GM12878 (cell line): ENCODE results near the gene TMEM150C. TPM values are rescaled to one million over a fixed set of nuclear protein-coding genes. Genes with fewer than 3 reads are reported as not detected.

Source experiments
- ATAC-seq: fragments of 200-7000 bp; cut with Tn5 transposase; 3 replicates; pipeline ENCODE4 v1.9.1; 2020; ENCODE audit warnings: mild to moderate bottlenecking, moderate library complexity
- BruUV-seq: library from RNA; stranded (reverse); fragments of 400-500 nt; replicated peaks from 2 replicates; lab custom pipeline; 2021; lab: Mats Ljungman, UMichigan
- CTCF ChIA-PET: fragments of 300-600 bp; sonication (Branson Sonifier 250); formaldehyde crosslinking; extraction: SDS; loops from one replicate; lab custom pipeline; 2021; ENCODE audit warnings: inconsistent platforms; lab: Yijun Ruan, JAX
- POLR2A ChIA-PET: fragments of 350-600 bp; formaldehyde crosslinking; extraction: SDS; loops from one replicate; lab custom pipeline; 2021; ENCODE audit warnings: inconsistent platforms; lab: Charles Lee
- RAD21 ChIA-PET: fragments of 300-600 bp; sonication (Branson Sonifier 250); formaldehyde crosslinking; loops from one replicate; lab custom pipeline; 2023; ENCODE audit warnings: antibody characterized with exemption; ENCODE audit not compliant: unreplicated experiment; lab: Charles Lee
- SMC1A ChIA-PET: fragments of 300-600 bp; sonication (Branson Sonifier 250); formaldehyde crosslinking; loops from one replicate; lab custom pipeline; 2023; ENCODE audit not compliant: unreplicated experiment, uncharacterized antibody; lab: Charles Lee
- DNase-seq: peaks from one replicate; pipeline ENCODE4 v3.0.0-alpha.2; 2011; ENCODE audit warnings: low read depth, low spot score
- FAIRE-seq: peaks from 3 replicates; lab custom pipeline; 2011; peaks lifted over from hg19 to GRCh38; lab: Jason Lieb, UNC
- H2AFZ ChIP-seq: 2 replicates; pipeline ENCODE4 v1.6.0; 2011; ENCODE audit warnings: low read depth, low read length, control low read depth; ENCODE audit not compliant: control insufficient read depth
- H3K27ac ChIP-seq: 2 replicates; pipeline ENCODE4 v1.5.1; 2011; ENCODE audit warnings: control low read depth; ENCODE audit not compliant: control insufficient read depth, insufficient read depth
- H3K27me3 ChIP-seq, 2 experiments: replicated peaks in 1 of 2; 2 replicates each; pipeline versions ENCODE4 v1.6.0 to v1.6.1; 2011; ENCODE audit warnings: low read length in 1 of 2; ENCODE audit not compliant: control insufficient read depth in 2 of 2, insufficient read depth in 2 of 2
- H3K36me3 ChIP-seq, 2 experiments: 2 replicates each; pipeline ENCODE4 v1.5.1; 2011; ENCODE audit warnings: low read length in 1 of 2; ENCODE audit not compliant: control insufficient read depth in 2 of 2, insufficient read depth in 2 of 2
- H3K4me1 ChIP-seq: 2 replicates; pipeline ENCODE4 v1.6.1; 2011; ENCODE audit warnings: mild to moderate bottlenecking, low read length, moderate library complexity, mixed read lengths; ENCODE audit not compliant: control insufficient read depth, insufficient read depth
- H3K4me2 ChIP-seq: 2 replicates; pipeline ENCODE4 v1.6.0; 2011; ENCODE audit warnings: control low read depth; ENCODE audit not compliant: control insufficient read depth, insufficient read depth
- H3K4me3 ChIP-seq: fragments of 200-600 bp; sonication (generic); 2 replicates; pipeline ENCODE4 v1.5.1; 2016
- H3K79me2 ChIP-seq: 2 replicates; pipeline ENCODE4 v1.6.0; 2011; ENCODE audit warnings: low read length; ENCODE audit not compliant: control insufficient read depth, insufficient read depth
- H3K9ac ChIP-seq: 2 replicates; pipeline ENCODE4 v1.8.0; 2011; ENCODE audit warnings: low read length, control low read depth, mixed read lengths; ENCODE audit not compliant: control insufficient read depth, insufficient read depth
- H3K9me3 ChIP-seq: replicated peaks from 3 replicates; pipeline ENCODE4 v1.5.1; 2011; ENCODE audit warnings: mild to moderate bottlenecking, low read length; ENCODE audit not compliant: control insufficient read depth, insufficient read depth
- H4K20me1 ChIP-seq: 2 replicates; pipeline ENCODE4 v1.6.0; 2011; ENCODE audit not compliant: control insufficient read depth, insufficient read depth
- DPF2 ChIP-seq: fragments of 450-650 bp; IDR thresholded peaks from 2 replicates; pipeline ENCODE4 v1.6.1; 2017; ENCODE audit warnings: mild to moderate bottlenecking
- E2F4 ChIP-seq: IDR thresholded peaks from 2 replicates; pipeline ENCODE4 v1.6.1; 2012; ENCODE audit warnings: low read depth, low read length, improper control_type of control experiment
- NFYA ChIP-seq: IDR thresholded peaks from 2 replicates; pipeline ENCODE4 v1.6.1; 2011; ENCODE audit warnings: low read depth, mild to moderate bottlenecking, low read length, improper control_type of control experiment, borderline replicate concordance
- NR2F1 ChIP-seq: fragments of 450-650 bp; conservative IDR thresholded peaks from 2 replicates; pipeline ENCODE4 v1.6.1; 2017; ENCODE audit warnings: mild to moderate bottlenecking
- RUNX3 ChIP-seq: IDR thresholded peaks from 2 replicates; pipeline ENCODE4 v1.6.1; 2012; ENCODE audit warnings: low read length, inconsistent platforms
- TCF3 ChIP-seq: IDR thresholded peaks from 2 replicates; pipeline ENCODE4 v1.6.1; 2012; ENCODE audit warnings: low read depth, mild to moderate bottlenecking, low read length, borderline replicate concordance; ENCODE audit not compliant: insufficient read depth
- ZSCAN29 ChIP-seq: fragments of 450-650 bp; IDR thresholded peaks from 2 replicates; pipeline ENCODE4 v1.6.1; 2017; ENCODE audit warnings: mild to moderate bottlenecking, moderate library complexity
- WGBS: methylation state at CpG from one replicate; pipeline ENCODE4 v1.1.6; 2016; ENCODE audit warnings: low lambda C conversion rate; ENCODE audit not compliant: insufficient replicate concordance, insufficient coverage; ENCODE audit errors: missing lambda C conversion rate; 5-methylcytosine and 5-hydroxymethylcytosine counted together
- in situ Hi-C: fragments of 300-500 bp; cut with MboI; formaldehyde crosslinking; loops from 9 replicates; pipeline ENCODE4 v1.14.3; 2018; ENCODE audit warnings: mixed read lengths
- intact Hi-C: fragments of 100-400 bp; cut with micrococcal nuclease; formaldehyde crosslinking; loops from one replicate; pipeline ENCODE4 v1.14.2; 2022; ENCODE audit not compliant: unreplicated experiment
- polyA plus RNA-seq, 11 experiments: library from polyadenylated mRNA; depleted of rRNA in 4 of 11; unstranded in 6 of 11; stranded (reverse) in 5 of 11; fragments of >200 nt; fragmentation: Nextera tagmentation in 4 of 11; fragmentation: Illumina TruSeq in 1 of 11; extraction: Ambion mirVana in 4 of 11; extraction: Trizol in 1 of 11; gene quantifications; 1 replicate in 1 of 11; 2 replicates in 10 of 11; pipeline versions ENCODE4 v1.2.1 to v1.2.3, GENCODE V29; 2011 to 2016; ENCODE audit warnings: inconsistent platforms in 2 of 11, missing spikeins in 2 of 11, low read depth in 1 of 11
- total RNA-seq, 4 experiments: library from RNA; depleted of rRNA in 3 of 4; stranded (reverse); fragments of >200 nt in 3 of 4; fragmentation: Illumina TruSeq in 1 of 4; extraction: Trizol in 1 of 4; gene quantifications; 2 replicates each; pipeline versions ENCODE4 v1.2.1 to v1.2.3, GENCODE V29; 2013 to 2021

TMEM150C gene
- total and polyA plus RNA-seq, 10 of the 15 experiments (the other 5 are each of a cell fraction or from before 2014, with no cell fraction given): 0.04 to 0.78 (median 0.13) TPM; not detected in 2

GRCh38 chr4:82436780-82437179 lies 125.0 kb downstream of the TMEM150C start:
- TF ChIP-seq E2F4: no peak
- TF ChIP-seq RUNX3: no peak
- TF ChIP-seq NR2F1: no peak
- no peak for TF ChIP-seq TCF3
- TF ChIP-seq DPF2: no peak
- TF ChIP-seq NFYA: no peak
- TF ChIP-seq ZSCAN29: no peak
- H3K36me3 ChIP-seq: peaks cover 2 to 5% of the 10 kb centered on the region in 2 experiments; a peak in 3 of 4 replicates
- no peak overlapping the region for H3K4me3 ChIP-seq
- ChIA-PET SMC1A (interaction anchor here (0.5 kb wide), 1 partner anchor 39 kb away, joined by 3 read pairs; no protein-coding TSS in a partner anchor), RAD21 (no interaction called here), POLR2A (interaction anchor here (0.7 to 1.9 kb wide), 4 partner anchors 7 to 20 kb away, joined by 3 to 6 read pairs (median 4); no protein-coding TSS in a partner anchor), CTCF (interaction anchor here (3.1 kb wide), 1 partner anchor 8 kb away, joined by 13 read pairs; no protein-coding TSS in a partner anchor)
- H2AFZ ChIP-seq: no peak overlapping the region
- H3K9ac ChIP-seq: no peak overlapping the region
- no peak overlapping the region for H3K27ac ChIP-seq
- peaks cover 88% of the 10 kb centered on the region for H3K79me2 ChIP-seq
- ATAC-seq (no peak), FAIRE-seq (no peak), DNase-seq (no peak)
- intact Hi-C loops: loop anchor here (10.0 kb wide), 1 partner anchor 578 kb away; the partner anchor contains the start of gene LIN54
- no TSS peak for BruUV-seq
- 96% methylated on average over 4 of the region's 4 CpGs for WGBS
- peak overlapping the region; percentile 13; the same call in 1 of the 2 replicates for H3K4me2 ChIP-seq
- H3K9me3 ChIP-seq: no peaks in the 10 kb centered on the region
- H3K4me1 ChIP-seq: no peaks in the 10 kb centered on the region
- in situ Hi-C loops: no loop called here
- no peaks in the 10 kb centered on the region for H4K20me1 ChIP-seq
- H3K27me3 ChIP-seq: no peaks in the 10 kb centered on the region
